ENCODE measurements around the gene DDX50.
A peak's percentile ranks its signal among the peaks of the same experiment; 100 is the strongest.
"Not testable (repeated sequence)": the region's sequence is repeated elsewhere in the genome, so short reads cannot be mapped to it uniquely, and the experiment has no call there.

Gene DDX50

GRCh38 chr10:68901105-68901927 is at the start of gene DDX50:
DDX50 (plus strand) TSS chr10:68901315; CDS start chr10:68901385, 70 bp downstream.
- DNase-seq: peak; percentile 95

GRCh38 chr10:68856352-68856751 is 44.8 kb upstream of the DDX50 start:
- no peak for DNase-seq

GRCh38 chr10:68857005-68857404 is 44.1 kb upstream of the DDX50 start:
- DNase-seq: no peak

GRCh38 chr10:68861253-68861652 is 39.9 kb upstream of the DDX50 start:
- no peak for DNase-seq

GRCh38 chr10:68864611-68865010 is 36.5 kb upstream of the DDX50 start:
- no peak for DNase-seq

GRCh38 chr10:68868173-68868572 is 32.9 kb upstream of the DDX50 start:
- DNase-seq: not testable (repeated sequence)

GRCh38 chr10:68869623-68870022 is 31.5 kb upstream of the DDX50 start:
- DNase-seq: no peak

GRCh38 chr10:68870061-68870460 is 31.1 kb upstream of the DDX50 start:
- DNase-seq: no peak

GRCh38 chr10:68870545-68871104 is 30.5 kb upstream of the DDX50 start:
- DNase-seq: no peak

GRCh38 chr10:68871105-68871711 is 29.9 kb upstream of the DDX50 start:
- peak; percentile 51 for DNase-seq

- peak; percentile 95 for DNase-seq
Measured at GRCh38 chr10:68871731-68872342, 29.3 kb upstream of the DDX50 start.

- no peak for DNase-seq
Measured at GRCh38 chr10:68876246-68877138, 24.6 kb upstream of the DDX50 start.

GRCh38 chr10:68877482-68878110 is 23.5 kb upstream of the DDX50 start:
- DNase-seq: no peak

GRCh38 chr10:68878496-68878895 is 22.6 kb upstream of the DDX50 start:
- no peak for DNase-seq

GRCh38 chr10:68879628-68880027 is 21.5 kb upstream of the DDX50 start:
- no peak for DNase-seq

- no peak for DNase-seq
Measured at GRCh38 chr10:68880181-68880580, 20.9 kb upstream of the DDX50 start.

- DNase-seq: no peak
Measured at GRCh38 chr10:68895041-68895440, 6.1 kb upstream of the DDX50 start.

- DNase-seq: peak; percentile 77
Measured at GRCh38 chr10:68897336-68897741, 3.8 kb upstream of the DDX50 start.

- DNase-seq: no peak
Measured at GRCh38 chr10:68899186-68899745, 1.8 kb upstream of the DDX50 start.

GRCh38 chr10:68900427-68901104 is 549 bp upstream of the DDX50 start:
- peak; percentile 76 for DNase-seq

- no peak for DNase-seq
Measured at GRCh38 chr10:68902382-68902781, 1.3 kb downstream of the DDX50 start.

Data from NCI-H2171 treated with DMSO at 0.1 percent for 48 hours (cell line).